SH-SY5Y (cell line): Measurements from ENCODE around the gene TMEM200A.

Experiments used
- GATA2 ChIP-seq: IDR thresholded peaks from 2 replicates; pipeline ENCODE4 v1.6.1; 2011; ENCODE audit warnings: mild to moderate bottlenecking, low read depth, low read length
- GATA3 ChIP-seq: IDR thresholded peaks from 2 replicates; pipeline ENCODE4 v1.6.1; 2011; ENCODE audit warnings: low read depth, mild to moderate bottlenecking, low read length, moderate library complexity

Gene TMEM200A

DNA sequence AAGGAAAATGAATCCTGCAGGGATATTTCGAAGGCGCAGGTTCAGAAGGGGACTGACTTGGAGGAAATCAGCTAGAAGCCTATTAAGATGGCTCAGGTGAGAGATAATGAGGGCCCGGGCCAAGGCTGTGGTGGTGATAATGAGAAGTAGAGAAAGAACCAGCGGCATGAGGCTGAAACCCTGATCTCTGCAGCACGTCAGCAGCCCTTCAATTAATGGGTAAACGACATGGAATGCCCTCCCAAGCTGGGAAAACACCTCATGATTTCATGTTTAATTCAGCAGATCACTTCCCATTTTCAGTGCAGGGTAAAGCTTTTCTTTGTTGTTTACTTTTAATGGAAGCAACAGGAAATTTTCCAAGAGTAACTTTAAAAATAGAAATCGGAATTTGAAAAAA is 104.9 kb downstream of the TMEM200A start:
- TF ChIP-seq GATA2 (no peak), GATA3 (no peak)

DNA sequence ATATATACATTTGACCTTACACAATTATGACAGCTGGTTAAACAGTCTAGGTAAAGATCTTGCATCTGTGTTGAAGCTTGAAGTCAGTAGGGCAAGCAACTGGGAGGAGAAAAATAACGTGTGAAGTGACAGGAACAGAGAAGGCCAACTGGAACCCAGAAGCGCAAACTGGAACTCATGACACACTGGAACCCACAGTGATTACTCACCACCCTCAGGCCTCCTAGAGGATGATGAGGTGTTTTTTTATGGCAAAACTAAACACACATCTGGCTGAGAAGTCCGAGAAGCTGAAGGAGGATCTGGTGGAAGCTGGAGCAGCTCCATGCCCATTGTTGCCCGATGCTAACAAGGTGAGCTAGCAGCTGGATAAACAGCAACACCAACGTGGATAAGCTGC is 108.1 kb downstream of the TMEM200A start:
- TF ChIP-seq GATA2 = no peak
- no peak for TF ChIP-seq GATA3

DNA sequence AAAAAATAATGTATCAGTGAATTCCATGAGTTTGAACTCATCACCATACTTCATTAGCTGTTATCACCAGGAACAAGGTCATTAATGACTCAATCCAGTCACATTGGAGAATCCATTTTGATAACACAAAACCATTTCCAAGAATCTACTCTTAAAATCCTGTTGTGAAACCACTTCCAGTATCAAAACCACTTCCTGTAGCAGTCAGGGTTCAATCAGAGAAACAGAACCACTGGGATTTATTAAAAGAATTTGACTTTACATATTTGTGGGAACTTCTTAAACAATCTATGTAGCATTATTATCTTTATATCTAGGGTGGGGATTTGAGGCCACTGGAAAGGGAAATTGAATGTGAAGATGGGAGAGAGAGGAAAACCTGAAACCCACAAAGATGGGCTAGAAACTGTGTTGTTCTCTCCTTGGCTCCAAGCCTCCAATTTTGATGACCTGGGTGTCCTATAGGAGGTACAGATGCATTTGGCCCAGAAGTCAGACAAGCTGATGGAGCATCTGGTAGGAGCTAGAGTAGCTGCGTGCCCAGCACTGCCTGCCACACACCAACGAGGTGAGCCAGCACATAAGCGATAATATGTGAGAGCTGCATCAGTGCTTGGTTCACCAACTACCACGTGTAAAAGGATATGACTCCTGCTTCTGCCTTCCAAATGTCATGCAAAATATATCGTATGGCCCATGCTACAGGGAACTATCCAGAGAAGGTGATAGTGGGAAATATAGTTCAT is 117.0 kb downstream of the TMEM200A start:
- TF ChIP-seq GATA2 = no peak

DNA sequence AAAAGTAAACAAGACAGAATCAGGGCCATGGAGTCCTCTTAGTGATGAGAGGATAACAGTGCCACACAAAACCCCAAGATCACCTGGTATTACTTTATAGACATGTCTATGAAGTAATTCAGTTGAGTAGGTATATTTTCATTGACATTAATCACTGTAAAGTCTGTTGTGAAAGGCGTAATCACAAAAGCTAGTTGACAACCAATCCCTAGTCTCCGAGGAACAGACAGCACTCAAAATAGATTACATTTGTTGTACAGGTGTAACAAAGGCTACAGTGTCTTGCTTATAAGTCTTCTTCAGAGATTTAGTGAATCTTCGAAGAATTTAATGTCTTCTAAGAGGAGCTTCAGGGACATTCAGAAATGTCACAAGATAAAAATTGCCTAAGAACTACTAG is 120.1 kb downstream of the TMEM200A start:
- TF ChIP-seq GATA2 (no peak), GATA3 (no peak)

DNA sequence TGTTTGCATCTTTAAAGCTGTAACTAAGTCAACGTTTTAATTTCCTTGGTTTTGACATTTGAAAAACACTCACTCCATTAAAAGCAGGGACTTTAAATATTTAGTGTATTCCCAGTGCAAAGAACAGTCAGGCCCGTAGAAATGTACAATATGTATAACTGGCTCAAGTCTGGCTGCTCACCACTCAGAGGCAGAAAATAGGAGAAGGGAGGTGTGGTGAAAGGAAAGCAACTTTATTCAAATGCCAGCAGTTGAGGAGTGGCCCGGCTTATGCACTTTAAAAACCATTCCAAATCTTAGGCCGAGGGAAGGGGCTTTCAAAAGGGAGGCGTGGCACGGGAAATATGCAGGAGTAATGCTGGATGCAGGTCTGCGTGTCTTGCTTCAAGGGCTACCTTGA is 120.6 kb downstream of the TMEM200A start:
- TF ChIP-seq GATA2 = no peak

DNA sequence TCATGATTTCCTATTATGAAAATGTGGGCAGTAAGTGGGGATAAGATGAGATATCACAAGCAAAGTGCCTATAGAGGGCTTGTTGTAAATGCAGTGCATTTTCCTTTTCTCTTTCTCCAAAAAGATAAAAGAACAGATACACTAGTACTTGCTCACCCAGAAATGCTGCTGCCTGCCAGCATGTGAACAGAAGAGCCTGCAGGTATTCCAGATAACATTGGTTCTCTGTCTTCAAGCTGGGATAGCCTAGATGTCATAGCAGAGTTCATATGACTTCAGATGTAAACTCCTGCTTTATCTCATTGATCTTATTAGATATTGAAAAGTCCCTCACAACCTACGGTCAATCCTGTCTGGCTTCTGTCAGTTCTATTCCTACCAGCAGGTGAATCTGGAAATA is 123.7 kb downstream of the TMEM200A start:
- TF ChIP-seq GATA3 (no peak), GATA2 (no peak)
